ENCODE measurements around the gene INCENP.
"Not testable (repeated sequence)": the region's sequence is repeated elsewhere in the genome, so short reads cannot be mapped to it uniquely, and the experiment has no call there.

Gene INCENP

GRCh38 chr11:62123669-62124185 is at the start of gene INCENP:
TSS of gene INCENP (plus strand) at chr11:62124011. CDS start at chr11:62128162, 4,151 bp downstream.
- peak; percentile 98 for DNase-seq

DNA sequence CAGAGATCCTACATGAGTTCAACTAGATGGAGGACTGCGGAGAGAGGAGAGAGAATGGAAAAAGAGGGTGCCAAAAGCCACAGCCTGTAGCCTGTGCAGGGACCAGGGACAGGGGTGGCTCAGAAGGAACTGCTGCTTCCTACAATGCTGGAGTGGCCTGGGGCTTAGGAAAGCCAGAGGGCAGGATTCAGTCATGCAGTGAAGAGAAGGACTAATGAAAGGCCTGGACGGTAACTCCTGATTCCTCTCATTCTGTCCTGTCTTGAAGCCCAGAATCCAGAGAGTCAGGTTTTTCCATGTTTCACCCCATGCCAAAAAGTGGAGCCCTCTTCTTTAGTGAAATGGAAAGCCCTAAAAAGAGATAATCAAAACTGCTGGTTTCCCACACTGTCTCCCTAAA is 48.4 kb upstream of the INCENP start:
- no peak for DNase-seq

DNA sequence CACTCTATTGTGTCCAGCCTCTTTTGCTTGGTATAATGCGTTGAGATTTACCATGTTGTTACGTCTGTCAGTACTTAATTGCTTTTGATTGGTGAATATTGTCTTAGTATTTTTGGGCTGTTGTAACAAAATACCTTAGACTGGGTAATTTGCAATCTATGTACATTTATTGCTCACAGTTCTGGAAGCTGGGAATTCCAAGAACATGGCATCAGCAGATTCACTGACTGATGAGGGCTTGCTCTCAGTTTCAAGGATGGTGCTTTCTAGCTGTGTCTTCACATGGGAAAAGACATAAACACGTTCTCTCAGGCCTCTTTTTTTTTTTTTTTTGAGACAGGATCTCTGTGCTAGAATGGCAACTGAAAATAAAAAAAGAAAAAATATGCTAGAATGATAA is 46.7 kb upstream of the INCENP start:
- DNase-seq, result no peak

DNA sequence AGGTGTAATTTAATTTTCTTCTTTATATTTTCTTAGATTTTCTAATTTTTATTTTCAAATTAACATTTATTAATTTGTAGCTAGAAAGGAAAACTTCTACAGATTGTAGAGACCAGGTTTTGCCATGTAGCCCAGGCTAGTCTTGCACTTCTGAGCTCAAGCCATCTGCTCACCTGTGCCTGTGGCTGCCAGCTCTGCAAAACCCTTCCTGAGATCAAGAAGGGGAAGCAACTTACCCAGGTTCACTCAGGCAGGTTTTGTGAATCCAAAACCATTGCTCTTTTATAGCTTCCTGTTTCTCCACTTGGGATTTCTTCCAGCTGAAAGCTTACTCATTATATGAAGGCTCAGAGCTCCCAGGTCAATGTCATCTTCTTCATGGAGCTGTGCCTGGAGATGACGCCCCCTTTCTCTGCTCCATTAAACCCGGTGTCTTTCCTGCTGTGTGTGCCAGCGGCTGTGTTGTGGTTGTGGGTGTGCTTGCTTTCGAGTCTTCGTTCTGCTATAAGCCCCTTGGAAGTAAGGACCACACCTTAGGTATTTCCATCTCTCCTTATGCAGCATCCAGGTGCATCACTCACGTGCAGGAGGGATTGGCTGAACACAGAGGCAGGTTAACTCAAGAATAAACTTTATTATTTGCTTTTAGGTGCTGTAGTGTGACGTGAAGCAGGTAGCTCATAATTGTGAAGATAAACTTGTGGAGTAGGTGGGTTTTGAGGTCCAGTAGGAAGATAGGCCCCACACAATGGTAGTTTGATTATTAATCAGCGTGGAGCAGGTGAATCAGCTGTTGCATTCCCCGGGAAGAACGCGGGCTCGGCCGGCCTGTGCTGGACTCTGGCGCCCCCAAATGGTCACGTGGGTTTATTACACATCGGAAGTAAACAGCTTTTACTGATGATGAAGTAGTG is 42.2 kb upstream of the INCENP start:
- peak; percentile 67 for DNase-seq

DNA sequence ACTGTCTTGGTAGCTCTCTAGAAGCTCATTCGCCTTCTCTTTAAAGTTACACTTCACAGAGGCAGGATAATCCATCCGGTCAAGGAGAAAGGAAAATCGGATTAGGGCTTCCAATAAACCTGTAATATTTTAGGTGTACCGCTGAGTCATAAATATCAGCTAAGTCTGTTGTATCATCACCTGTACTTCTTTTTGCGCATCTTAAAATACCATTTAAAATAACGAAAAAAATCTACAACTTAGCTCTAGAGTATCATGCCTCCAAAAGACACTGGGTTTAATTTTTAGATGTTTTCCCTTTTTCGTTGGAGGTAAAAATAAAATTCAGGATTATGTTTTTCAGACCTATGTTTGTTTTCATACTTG is 41.5 kb upstream of the INCENP start:
- no peak for DNase-seq

GRCh38 chr11:62084801-62085200 is 39.0 kb upstream of the INCENP start:
- not testable (repeated sequence) for DNase-seq

DNA sequence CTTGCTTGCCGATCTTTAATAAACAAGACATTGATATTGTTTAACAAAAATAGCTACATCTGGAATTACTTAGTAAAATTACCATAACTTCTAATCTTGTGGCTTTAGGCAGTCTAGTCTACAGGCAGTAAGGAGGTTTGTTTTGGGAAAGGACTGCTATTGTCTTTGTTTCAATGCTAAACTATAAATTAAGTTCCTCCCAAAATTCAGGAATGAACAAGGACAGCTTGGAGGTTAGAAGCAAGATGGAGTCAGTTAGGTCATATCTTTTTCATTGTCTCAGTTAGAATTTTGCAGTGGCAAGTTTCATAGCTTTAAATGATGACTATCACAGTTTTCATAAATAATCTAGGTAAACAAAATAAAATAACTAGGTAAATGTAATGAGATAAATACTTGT is 36.1 kb upstream of the INCENP start:
- no peak for DNase-seq

- DNase-seq, result no peak
Observed at GRCh38 chr11:62088331-62088933, 35.4 kb upstream of the INCENP start.

- no peak for DNase-seq
Observed at GRCh38 chr11:62103141-62103540, 20.7 kb upstream of the INCENP start.

- no peak for DNase-seq
Observed at GRCh38 chr11:62103986-62104385, 19.8 kb upstream of the INCENP start.

- no peak for DNase-seq
Observed at GRCh38 chr11:62104816-62105653, 18.8 kb upstream of the INCENP start.

- DNase-seq, result no peak
Observed at GRCh38 chr11:62105667-62106191, 18.1 kb upstream of the INCENP start.

- DNase-seq, result peak; percentile 52
Observed at GRCh38 chr11:62108017-62108750, 15.6 kb upstream of the INCENP start.

- DNase-seq, result no peak
Observed at GRCh38 chr11:62108971-62109404, 14.8 kb upstream of the INCENP start.

DNA sequence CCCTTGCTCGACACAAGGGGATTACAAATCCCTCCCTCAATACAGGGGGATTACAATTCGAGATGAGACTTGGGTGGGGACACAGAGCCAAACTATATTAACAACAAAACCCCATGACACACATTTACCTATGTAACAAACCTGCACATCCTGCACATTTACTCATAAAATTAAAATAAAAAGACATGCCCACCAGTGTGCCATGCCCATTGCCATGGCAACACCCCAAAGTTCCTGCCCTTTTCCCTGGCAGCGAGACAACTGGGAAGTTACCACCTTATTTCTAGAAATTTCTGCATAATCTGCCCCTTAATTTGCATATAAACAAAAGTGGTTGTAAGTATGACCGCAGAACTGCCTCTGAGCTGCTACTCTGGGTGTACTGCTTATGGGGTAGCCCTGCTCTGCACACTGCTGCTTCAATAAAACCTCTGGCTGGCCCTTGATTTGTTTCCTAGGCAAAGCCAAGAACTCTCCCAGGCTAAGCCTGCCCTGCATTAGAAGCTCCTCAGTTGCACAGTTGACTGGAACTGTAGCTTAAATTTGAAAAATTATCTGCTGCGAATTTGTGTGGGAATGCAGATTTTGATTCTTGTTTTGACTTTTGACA is 8.6 kb upstream of the INCENP start:
- no peak for DNase-seq

GRCh38 chr11:62116451-62116850 is 7.4 kb upstream of the INCENP start:
- no peak for DNase-seq

DNA sequence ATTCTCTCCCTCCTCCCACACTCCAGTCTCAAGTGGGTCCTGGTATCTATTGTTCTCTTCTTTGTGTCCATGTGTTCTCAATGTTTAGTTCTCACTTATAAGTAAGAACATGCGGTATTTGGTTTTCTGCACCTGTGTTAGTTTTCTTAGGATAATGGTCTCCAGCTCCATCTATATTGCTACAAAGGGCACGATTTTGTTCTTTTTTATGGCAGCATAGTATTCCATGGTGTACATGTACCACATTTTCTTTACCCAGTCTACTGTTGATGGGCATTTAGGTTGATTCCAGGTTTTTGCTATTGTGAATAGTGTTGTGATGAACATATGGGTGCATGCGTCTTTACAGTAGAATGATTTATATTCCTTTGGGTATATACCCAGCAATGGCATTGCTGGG is 4.2 kb upstream of the INCENP start:
- no peak for DNase-seq

GRCh38 chr11:62120001-62120400 is 3.8 kb upstream of the INCENP start:
- no peak for DNase-seq

- DNase-seq, result no peak
Observed at GRCh38 chr11:62120431-62120830, 3.4 kb upstream of the INCENP start.

DNA sequence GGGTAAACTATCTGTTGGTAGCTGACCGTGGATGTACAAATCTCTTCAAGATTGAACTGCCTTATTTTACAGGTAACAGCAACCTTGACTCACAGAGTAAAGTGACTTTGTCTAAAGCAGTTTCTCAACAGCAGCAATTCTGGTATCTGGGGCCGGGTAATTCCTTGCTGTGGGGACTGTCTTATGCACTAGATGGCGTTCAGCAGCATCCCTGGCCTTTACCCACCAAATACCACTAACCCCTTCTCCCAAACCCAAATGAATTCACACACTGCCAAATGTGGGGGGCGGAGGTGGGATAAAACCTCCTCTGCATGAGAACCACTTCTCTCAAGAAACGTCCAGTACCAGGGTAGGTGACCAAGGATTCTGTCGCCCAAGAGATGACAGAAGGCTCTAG is 1.7 kb upstream of the INCENP start:
- DNase-seq, result no peak

- DNase-seq, result peak; percentile 3
Observed at GRCh38 chr11:62124186-62125113, 639 bp downstream of the INCENP start.

Measured in NCI-H1105 (cell line).